Stimulated activated CD4-positive, alpha-beta T cell treated with anti-CD3 and anti-CD28 coated beads, Interleukin-1b, Interleukin-23, amount 100 ng/mL, for 24 hours (primary cell): ENCODE results near the gene RGS10.
"Not testable (repeated sequence)": the region's sequence is repeated elsewhere in the genome, so short reads cannot be mapped to it uniquely, and the experiment has no call there.

ENCODE experiments used
- DNase-seq, 4 experiments: peaks; one replicate each; pipeline ENCODE4 v3.0.0-alpha.2; 2020; ENCODE audit warnings: low read depth in 4 of 4, low spot score in 1 of 4

RGS10 gene

DNA sequence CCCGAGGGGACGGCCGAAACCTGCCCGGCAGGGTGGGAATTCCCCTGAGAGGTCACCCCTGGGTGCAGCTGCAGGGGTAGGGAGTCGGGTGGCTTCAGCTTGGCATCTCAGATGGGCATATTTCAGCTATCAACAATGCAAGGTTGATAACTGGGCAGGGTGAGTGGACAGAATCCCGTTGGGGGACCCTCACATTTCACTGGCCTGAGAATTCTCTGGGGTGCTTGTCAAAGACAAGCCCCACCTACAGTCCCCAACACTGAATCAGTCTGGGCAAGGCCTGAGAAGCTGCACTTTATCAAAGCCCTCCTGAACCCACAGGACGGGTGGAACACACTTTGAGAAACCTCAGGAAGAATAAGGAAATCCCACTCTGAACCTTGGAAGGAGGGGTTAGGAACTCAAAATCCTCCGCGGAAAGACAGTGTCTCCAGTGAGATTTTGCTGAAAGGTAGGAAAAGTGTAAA is 3.1 kb downstream of the RGS10 start:
- DNase-seq: no peak

DNA sequence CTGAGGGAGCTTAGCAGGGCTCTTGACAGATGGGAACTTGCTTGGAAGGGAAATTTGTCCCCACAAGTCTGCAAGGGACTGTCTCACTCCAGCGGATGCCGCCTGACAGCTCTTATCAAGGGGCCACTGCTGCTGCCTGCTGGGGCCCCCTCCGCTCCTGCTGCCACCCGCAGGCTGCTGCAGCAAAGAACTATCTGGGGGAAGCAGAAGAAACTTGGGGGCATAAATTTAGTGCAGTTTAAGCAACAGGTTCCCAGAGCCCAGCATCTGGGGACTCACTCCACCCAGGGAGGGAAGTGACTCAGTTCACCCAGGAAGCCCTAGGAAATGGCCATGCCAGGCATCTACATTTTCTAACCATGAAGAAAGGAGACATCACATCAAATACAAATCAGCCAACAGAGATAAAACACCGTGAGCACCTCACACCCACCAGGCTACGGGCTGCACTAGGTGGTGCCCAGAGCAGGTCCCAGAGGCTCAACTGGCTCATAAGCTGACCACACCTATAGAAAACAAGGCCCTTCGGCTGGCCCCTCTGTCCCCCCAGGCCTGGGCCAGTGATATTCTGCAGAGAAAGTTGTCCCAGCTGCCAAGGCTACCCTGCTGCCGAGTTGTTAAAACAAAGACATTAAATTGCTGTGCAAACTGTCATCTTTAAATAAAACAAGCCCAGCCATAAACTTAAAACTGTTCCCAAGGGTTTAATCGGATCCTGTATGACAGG is 3.7 kb downstream of the RGS10 start:
- no peak for DNase-seq

DNA sequence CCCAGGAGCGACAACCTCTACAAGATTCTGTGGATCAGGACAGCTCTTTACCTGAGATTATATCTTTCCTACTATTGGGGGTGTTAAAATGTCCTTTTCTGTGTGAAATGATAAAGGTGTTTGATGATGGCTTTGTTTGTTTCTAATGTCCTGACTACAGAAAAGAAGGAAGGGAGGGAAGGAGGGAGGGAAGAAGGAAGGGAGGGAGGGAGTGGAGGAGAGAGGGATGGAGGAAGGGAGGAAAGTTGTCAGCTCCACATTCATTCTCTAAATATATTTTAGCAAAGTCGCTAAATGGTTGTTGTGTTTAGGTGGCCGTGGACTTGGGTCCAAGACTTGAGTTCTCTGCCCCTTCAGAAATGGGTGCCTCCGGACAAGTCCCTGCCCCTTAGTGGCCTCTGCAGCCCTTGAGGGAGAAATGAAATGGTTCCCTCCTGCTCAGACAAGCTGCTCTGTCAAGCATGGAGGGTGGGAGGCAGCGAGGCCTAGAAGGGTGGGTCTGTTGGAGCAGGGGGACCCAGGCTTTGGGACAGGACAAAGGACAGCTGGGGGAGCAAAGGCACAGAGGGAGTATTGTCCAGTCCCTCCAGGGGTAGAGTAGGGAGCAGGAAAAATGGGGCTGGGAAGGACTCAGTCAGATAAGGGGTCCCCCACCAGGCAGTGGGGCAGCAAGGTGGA is 4.4 kb downstream of the RGS10 start:
- DNase-seq: no peak

DNA sequence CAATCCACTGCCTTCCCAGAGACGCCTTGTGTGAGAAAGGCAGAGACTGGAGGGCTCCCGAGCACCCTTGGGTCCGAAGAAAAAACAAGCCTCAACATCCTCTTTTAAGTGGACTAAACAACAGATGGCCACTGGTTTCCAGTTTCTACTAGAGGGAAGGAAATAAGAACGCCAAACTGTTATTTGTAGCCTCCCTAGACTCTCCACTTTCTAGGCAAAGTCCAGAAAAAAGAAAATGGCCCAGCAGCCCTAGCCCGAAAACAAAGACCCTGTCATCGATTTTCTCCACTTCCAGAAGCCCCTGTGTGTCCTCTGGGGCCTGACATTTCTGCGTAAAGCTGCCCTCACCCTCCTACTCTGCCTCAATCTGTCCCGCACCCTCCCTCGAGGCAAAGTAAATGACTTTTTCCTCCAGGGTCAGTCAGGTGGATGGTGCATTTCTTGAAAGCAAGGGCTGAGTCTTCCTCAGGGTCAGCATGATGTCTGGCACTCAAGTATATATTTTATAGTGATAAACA is 6.0 kb downstream of the RGS10 start:
- DNase-seq: no peak

DNA sequence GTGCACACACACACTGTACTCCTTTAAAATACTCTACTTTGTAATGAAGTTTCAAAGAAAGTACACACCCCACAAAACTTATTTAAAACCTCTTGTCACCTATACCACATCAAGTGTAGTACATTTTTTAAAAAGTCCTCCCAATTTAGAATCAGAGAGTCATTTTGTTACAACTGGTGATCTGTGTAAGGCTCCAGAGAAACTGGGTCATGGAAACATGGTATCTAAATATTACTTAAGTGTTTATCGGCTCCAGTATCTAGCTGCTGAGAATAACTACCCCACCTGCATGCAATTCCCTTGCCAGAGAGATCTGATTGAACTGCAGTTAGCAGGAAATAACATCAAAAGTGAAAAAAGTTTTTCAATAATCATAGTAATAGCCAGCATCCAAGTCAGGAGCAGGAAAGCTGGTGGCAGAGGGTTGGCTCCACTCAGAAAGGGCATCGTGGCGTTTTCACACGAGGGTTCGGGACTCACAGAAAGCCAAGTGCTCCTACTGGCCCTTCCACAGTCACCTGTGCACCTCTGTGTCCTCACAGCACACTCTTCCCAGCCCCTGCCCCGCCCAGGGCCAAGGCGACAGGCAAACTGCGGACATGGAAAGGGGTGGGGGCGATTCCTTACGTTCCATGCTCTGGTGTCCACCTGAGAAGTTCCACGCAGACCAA is 6.5 kb downstream of the RGS10 start:
- no peak for DNase-seq

DNA sequence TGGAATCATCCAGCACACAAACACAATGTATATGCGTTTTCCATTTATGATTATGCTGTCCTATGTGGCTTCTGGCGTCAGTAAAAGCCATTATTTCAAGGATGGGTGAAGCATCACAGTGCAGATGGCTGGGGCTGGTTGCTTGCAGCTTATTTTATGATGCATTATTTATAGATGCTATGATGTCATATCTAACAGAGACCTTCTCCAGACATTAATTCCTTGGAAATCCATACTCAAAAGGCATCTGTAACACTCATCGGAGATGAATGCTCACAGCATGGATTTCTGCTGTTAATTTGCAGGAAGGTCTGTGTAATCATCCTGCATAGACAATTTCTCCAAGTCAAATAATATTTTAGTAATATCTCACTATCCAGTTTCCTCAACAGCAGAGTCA is 7.2 kb downstream of the RGS10 start:
- DNase-seq: no peak

DNA sequence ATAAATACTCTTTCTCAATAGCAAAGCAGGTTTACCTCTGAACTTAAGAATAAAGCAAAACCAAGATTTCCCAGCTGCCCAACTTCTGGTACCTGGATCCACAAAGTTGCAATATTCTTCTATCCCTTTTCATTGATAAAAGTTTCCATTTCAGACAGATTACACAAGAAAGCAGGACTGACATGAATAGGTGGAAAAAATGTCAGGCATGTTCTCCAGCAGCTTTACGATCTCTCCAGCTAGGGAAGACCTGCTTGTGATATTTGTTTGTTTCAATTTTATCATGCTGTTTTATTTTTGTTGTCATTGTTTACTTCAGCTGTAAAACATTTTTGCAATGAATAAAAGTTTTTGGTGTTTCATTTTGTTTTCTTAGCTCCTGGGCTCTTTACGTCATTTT is 9.0 kb downstream of the RGS10 start:
- no peak for DNase-seq

DNA sequence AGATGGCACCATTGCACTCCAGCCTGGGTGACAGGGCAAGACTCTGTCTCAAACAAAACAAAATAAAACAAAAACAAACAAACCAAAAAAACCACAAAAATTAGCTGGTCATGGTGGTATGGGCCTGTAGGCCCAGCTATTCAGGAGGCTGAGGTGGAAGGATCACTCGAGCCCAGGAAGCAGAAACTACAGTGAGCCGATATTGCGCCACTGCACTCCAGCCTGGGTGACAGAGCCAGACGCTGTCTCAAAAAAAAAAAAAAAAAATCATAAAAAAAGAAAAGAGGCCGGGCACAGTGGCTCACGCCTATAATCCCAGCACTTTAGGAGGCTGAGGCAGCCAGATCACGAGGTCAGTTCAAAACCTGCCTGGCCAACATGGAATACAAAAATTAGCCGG is 9.7 kb downstream of the RGS10 start:
- not testable (repeated sequence) for DNase-seq

DNA sequence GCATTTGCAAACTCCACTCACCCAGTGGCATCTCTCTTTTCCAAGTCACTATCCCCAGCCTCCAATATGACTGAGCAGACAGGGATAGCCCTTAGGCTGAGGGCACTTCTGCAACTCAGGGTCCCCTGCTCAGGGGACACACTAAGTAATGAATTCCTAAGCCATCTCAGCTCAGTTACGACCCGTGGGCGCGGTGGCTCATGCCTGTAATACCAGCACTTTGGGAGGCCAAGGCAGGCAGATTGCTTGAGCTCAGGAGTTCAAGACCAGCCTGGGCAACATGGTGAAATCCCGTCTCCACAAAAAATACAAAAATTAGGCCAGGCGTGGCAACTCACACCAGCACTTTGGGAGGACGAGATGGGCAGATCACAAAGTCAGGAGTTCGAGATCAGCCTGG is 10.3 kb downstream of the RGS10 start:
- DNase-seq: not testable (repeated sequence)

DNA sequence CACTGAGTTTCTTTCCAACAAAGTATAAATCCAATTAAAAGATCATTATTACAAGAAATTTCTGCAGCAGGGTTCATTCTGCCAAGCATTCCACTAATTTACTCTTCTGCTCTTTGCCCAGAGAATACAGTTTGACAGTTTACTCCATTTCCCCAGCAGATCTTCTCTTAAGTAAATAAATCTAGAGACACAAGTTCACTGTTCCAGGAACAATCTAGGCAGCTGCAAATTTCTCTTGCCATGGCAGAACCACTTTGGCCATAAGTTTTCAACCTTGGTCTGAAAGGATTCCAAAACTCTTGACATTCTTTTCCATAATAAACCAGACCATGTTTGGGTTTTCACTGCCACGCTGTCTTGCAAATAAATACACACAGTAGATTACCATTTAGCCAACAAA is 11.5 kb downstream of the RGS10 start:
- no peak for DNase-seq

DNA sequence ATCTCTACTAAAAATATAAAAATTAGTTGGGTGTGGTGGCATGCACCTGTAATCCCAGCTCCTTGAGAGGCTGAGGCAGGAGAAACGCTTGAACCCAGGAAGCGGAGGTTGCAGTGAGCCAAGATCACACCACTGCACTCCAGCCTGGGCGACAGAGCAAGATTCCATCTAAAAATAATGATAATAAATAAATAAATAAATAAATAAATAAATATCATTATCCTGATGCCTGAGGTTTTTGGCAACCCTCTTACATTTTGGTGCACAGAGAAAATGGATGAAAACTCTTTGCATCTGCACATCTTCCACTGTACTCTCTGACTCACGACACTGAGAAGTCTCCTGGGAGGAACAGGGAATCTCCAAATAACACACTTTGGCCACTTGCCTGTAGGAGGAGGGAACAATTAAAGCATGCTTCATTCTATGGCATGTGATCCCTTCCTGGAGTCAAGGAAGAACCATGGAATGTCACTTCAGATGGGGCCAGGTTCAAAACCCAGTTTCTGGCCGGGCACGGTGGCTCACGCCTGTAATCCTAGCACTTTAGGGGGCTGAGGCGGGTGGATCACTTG is 13.8 kb downstream of the RGS10 start:
- not testable (repeated sequence) for DNase-seq

DNA sequence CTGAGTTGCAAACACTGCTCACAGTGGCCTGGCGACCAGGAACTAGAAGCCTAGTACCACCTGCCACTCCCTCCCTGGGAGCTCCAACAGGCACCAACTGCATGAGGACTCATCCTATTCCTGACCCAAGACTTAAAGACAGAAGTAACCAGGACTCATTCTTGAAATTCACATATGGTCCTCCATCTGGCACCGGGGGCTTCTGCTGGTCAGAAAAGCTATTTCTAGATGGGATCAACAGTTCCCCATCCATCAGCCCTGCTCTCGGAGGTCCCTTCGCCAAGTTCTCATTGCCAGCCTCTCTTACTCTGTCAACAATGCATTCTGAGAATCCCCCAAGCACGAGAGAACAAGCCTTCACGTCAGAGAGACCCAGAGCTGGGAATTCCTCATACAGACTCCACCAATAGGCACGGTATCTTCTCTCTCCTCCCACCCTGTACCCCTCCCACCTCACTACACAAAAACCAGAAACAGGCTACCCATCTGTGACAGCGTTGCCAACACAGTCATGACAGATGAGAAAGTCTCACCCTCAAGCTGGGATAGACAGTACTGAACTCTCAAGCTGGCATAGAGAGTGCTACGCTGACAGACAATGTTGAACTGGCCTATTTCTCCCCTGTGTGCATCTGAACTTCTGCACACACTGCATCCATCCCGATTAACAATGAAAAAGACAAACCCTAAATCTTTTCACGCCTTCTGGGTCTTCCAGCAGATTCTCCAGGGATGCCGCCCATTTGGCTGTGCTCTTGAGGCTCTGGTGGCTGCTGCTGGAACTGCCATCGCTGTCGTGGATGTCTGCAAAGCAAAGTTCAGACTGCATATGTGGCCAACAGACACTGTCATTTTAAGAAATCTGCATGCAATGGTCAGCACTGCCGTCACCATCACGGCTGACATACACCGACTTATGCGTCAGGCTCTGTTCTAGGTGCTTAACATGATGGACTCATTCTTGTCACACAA is 15.6 kb downstream of the RGS10 start:
- DNase-seq: no peak

DNA sequence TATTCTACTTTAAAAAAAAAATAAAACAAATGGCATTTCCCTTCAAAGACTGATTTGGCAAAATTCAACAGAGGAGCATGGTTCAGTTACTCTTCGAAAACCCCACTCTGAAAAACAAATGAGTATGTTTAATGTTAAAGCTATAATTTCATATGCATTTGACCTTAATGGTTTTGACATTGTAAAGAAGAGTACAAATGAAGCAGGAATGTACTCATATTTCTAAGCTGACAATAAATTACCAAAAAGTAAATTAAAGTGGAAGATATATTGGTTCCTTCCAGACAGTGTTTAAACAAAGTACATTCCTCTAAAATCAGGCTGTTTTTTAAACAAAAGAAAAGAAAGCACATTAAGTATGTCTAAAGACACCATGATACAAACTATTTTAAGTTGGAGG is 16.4 kb downstream of the RGS10 start:
- no peak for DNase-seq

DNA sequence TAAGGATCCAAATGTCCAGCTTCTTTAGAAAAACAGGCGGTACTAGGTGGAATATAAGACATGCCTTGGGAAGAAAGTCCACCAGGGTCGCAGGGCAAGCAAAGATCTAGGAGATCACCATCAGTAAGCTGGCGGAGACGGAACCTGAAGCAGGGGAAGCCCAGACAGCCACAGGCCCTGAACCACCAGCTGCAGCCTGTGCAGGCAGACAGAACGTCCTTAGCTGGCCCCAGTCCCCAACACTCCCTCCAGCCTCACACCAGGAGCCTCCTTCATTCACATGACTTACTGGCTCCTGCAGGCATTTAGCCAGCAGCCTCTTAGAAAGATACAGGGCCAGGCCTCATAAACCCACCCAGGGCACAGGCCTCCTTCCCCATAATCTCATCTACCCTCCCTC is 17.4 kb downstream of the RGS10 start:
- DNase-seq: no peak

DNA sequence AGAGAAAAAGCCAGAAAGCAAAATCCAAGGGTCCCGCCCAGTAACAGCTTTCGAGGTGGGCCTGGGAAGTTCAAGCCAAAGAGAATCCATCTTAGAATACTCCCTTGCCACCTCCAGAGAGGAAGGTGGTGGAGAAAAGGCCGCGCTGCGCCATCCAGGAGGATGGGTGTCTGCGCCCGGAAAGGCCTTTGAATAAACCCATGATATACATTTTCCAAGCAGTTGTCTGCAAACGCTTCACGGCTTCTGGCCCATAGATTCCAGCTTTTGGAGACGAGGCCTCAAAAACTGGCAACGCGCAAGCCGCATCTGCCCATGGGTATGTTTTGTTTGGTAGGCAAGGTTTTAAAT is 17.8 kb downstream of the RGS10 start:
- DNase-seq: no peak

DNA sequence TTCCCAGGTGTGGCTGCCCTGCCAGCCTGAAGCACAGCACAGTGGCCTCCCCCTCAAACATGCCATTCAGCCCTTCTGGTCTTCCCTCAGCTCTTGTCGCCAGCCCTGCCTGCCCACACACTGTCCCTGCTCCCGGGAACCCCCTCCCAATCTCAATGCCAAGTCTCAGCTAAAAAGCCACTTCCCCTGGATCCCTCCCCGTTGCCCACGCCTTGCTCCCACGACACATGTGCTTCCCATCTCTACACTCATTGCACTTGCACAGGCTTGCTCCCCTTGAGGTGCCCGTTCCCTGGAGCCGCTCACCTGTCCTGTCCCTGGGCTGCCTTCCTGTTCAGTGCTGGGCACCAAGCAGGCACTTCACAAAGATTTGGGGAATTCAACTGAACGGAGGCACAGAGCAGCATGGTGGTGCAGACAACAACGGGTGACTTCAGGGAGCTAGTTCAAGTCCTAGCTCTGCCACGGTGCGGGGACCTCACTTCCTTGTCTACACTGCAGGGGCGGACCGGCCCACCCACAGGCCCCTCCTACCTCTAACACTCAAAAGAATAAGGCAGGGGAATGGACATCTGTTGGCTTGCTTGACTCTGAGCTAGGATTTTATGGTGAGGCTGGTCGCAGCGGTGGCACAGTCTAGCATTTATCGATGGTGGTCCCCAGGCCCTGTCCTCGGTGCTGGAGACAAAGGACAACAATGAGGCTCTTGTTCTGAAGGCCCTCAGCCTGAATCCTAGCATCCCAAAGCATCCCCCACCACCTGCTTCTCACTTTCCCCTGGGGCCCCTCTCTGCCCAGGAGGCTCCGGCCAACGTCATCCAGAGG is 18.4 kb downstream of the RGS10 start:
- no peak for DNase-seq

DNA sequence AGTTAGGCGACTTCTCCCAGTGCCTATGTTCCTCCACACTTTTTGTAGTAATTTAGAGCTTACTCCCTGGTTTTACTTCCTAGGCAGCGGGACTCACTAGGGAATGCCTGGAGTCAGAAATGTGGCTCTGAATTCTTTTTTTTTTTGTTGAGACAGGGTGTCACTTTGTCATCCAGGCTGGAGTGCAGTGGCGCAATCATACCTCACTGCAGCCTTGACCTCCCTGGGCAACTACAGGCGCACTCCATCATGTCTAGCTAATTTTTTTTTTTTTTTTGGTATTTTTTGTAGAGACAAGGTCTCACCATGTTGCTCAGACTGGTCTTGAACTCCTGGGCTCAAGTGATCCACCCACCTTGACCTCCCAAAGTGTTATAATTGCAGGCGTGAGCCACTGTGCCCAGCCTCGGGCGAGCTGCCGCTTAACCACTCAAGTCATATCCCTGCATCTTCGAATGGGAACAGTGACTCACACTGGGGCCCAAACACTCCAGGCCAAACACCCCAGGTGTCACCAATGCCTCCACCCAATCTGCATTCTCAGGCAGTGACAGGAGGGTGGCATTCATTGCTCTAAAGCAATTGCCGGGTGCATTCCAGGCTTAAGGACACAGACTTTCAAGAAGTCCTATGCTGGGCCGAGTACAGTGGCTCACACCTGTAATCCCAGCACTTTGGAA is 19.6 kb downstream of the RGS10 start:
- DNase-seq: no peak

DNA sequence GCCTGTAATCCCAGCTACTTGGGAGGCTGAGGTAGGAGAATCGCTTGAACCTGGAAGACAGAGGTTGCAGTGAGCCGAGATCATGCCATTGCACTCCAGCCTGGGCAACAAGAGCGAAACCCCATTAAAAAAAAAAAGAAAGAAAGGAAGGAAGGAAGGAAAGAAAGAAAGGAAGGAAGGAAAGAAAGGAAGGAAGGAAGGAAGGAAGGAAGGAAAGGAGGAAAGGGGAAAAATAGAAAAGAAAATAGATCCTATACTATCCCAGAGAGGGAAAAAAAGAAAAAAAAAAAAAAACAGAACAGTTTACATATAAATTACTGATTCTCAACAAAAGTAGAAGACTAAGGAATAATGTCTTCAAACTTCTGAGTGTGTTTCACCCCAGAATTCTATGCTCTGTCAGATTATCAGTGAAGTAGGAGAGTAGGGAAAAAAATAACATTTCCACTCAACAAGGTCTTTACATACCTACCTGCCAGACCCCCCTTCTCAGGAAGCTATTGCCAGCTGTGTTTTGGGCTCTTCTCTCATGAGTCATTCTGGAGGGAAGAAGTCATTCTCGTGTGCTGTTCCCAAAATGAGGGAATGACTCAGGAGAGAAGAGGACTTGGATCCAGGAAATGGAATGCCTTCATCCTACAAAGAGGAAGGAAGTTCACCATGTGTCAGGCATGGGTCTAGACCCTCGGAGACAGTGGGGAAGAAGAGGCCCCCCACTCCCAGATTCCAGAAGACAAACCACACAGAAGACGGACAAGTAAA is 20.9 kb downstream of the RGS10 start:
- no peak for DNase-seq
